ENCODE results near the gene TNRC6C. TPM values are rescaled to one million over a fixed set of nuclear protein-coding genes. Genes with fewer than 3 reads are reported as not detected.
A peak's percentile ranks its signal among the peaks of the same experiment; 100 is the strongest.

The TNRC6C gene
- total and polyA plus RNA-seq, 9 of the 15 experiments (the other 6 are each of a cell fraction or from before 2014, with no cell fraction given), result 0.20 to 4.9 (median 2.3) TPM

- TF ChIP-seq THAP12 (CRISPR knock-in tag; IDR thresholded peaks at IDR 0.05), result peak; percentile 17; the same call in 1 of the 2 replicates
- TF ChIP-seq LEF1 (IDR thresholded peaks at IDR 0.05), result no peak
- no peak for TF ChIP-seq RAD51 (IDR thresholded peaks at IDR 0.05; ENCODE audit: borderline replicate concordance, low read depth)
- no peak for TF ChIP-seq ZBTB43 (CRISPR knock-in tag; IDR thresholded peaks at IDR 0.05)
- peak in 1 of 2 experiments; percentile 66; a peak in 1 of 4 replicates for TF ChIP-seq ZNF639 (CRISPR knock-in tag; conservative IDR thresholded peaks at IDR 0.05 in 1 of 2, IDR thresholded peaks at IDR 0.05 in 1 of 2)
- TF ChIP-seq SAP30 (IDR thresholded peaks at IDR 0.05; ENCODE audit: borderline replicate concordance, insufficient read depth, low read depth, low read length, poor library complexity, severe bottlenecking), result no peak
- no peak for TF ChIP-seq CTBP1 (IDR thresholded peaks at IDR 0.05; ENCODE audit: borderline replicate concordance)
- no peak for TF ChIP-seq EGR1 (conservative IDR thresholded peaks at IDR 0.05)
- TF ChIP-seq NR2C2 (CRISPR knock-in tag; IDR thresholded peaks at IDR 0.05), result no peak
- no peak for TF ChIP-seq NR2C2 (tag; IDR thresholded peaks at IDR 0.05)
- TF ChIP-seq ZNF57 (CRISPR knock-in tag; IDR thresholded peaks at IDR 0.05), result no peak
- TF ChIP-seq ETS1 (conservative IDR thresholded peaks at IDR 0.05; ENCODE audit: control insufficient read depth, low read depth, low read length), result 0 out of 2 replicates have a peak, but pooled peaks have one; percentile 35
- no peak for TF ChIP-seq CEBPG (CRISPR knock-in tag; IDR thresholded peaks at IDR 0.05)
- TF ChIP-seq CEBPG (tag; conservative IDR thresholded peaks at IDR 0.05 in 1 of 2, IDR thresholded peaks at IDR 0.05 in 1 of 2), result no peak
- peak; percentile 25; the same call in 1 of the 2 replicates for TF ChIP-seq PHF8 (IDR thresholded peaks at IDR 0.05; ENCODE audit: borderline replicate concordance, low read length)
Measured at GRCh38 chr17:77958716-77959125, 218 bp downstream of the TNRC6C start (continued).
